Sciatic nerve (tissue), 2 donors: ENCODE measurements around the gene IL1R2. TPM values are rescaled to one million over a fixed set of nuclear protein-coding genes. Genes with fewer than 3 reads are reported as not detected.

Experiments
- ATAC-seq: fragments of 200-7000 bp; cut with Tn5 transposase; one replicate; pipeline ENCODE4 v1.9.1; 2020; ENCODE audit warnings: mild to moderate bottlenecking, moderate library complexity
- DNase-seq: peaks from one replicate; pipeline ENCODE4 v3.0.0-alpha.2; 2020; ENCODE audit warnings: low spot score
- intact Hi-C: fragments of 100-400 bp; cut with DNase I; formaldehyde crosslinking; loops from one replicate; pipeline ENCODE4 v1.14.2; 2022
- total RNA-seq: library from RNA; stranded (reverse); fragmentation: NEBNext Ultra II Directional; extraction: Animal tissue kit (Norgen Biotek cat#: 25700); gene quantifications from one replicate; pipeline ENCODE4 v1.2.1, GENCODE V29; 2021
- donor health status: DM: no; HTN: no; CAD: no.
- donor health status: DM: no; HTN: no; CAD: no.

IL1R2 gene
- total RNA-seq, 1 donor from 2014 or later: 5.7 TPM

GRCh38 chr2:102051692-102052277 lies 60.0 kb downstream of the IL1R2 start:
- peak; percentile 61 for ATAC-seq
- DNase-seq: no peak
- intact Hi-C loops: no loop called here

GRCh38 chr2:102052365-102052764 lies 60.6 kb downstream of the IL1R2 start:
- intact Hi-C loops: no loop called here
- DNase-seq (no peak), ATAC-seq (peak; percentile 8)

- intact Hi-C loops: no loop called here
- no peak for ATAC-seq
Observed at GRCh38 chr2:102053096-102053495, 61.3 kb downstream of the IL1R2 start.

GRCh38 chr2:102055346-102055990 lies 63.7 kb downstream of the IL1R2 start:
- peak; percentile 41 for ATAC-seq
- intact Hi-C loops: no loop called here
- DNase-seq: no peak

More at GRCh38 chr2:102053096-102053495, 61.3 kb downstream of the IL1R2 start:
- DNase-seq: no peak

GRCh38 chr2:102056079-102056581 lies 64.4 kb downstream of the IL1R2 start:
- ATAC-seq (no peak), DNase-seq (no peak)
- intact Hi-C loops: no loop called here

- intact Hi-C loops: no loop called here
- ATAC-seq (peak; percentile 3), DNase-seq (no peak)
Observed at GRCh38 chr2:102057502-102058292, 65.9 kb downstream of the IL1R2 start.

- ATAC-seq: no peak
- DNase-seq: no peak
- intact Hi-C loops: no loop called here
Observed at GRCh38 chr2:102058293-102058833, 66.6 kb downstream of the IL1R2 start.

GRCh38 chr2:102059151-102059550 lies 67.4 kb downstream of the IL1R2 start:
- peak; percentile 23 for ATAC-seq
- intact Hi-C loops: no loop called here
- DNase-seq: no peak

GRCh38 chr2:102060047-102060446 lies 68.3 kb downstream of the IL1R2 start:
- intact Hi-C loops: no loop called here
- DNase-seq: no peak
- ATAC-seq: no peak

GRCh38 chr2:102060792-102061191 lies 69.0 kb downstream of the IL1R2 start:
- intact Hi-C loops: no loop called here
- ATAC-seq (no peak), DNase-seq (no peak)

GRCh38 chr2:102061286-102061699 lies 69.5 kb downstream of the IL1R2 start:
- ATAC-seq: no peak
- DNase-seq: no peak
- intact Hi-C loops: no loop called here

- peak; percentile 35 for ATAC-seq
- intact Hi-C loops: no loop called here
- DNase-seq: no peak
Observed at GRCh38 chr2:102061962-102062795, 70.4 kb downstream of the IL1R2 start.

GRCh38 chr2:102062802-102063201 lies 71.0 kb downstream of the IL1R2 start:
- DNase-seq: no peak
- intact Hi-C loops: no loop called here
- no peak for ATAC-seq

GRCh38 chr2:102063487-102063911 lies 71.7 kb downstream of the IL1R2 start:
- DNase-seq: no peak
- ATAC-seq: peak; percentile 77
- intact Hi-C loops: no loop called here

GRCh38 chr2:102063941-102064678 lies 72.3 kb downstream of the IL1R2 start:
- ATAC-seq (peak; percentile 94), DNase-seq (peak; percentile 84)
- intact Hi-C loops: no loop called here

- ATAC-seq (peak; percentile 39), DNase-seq (no peak)
- intact Hi-C loops: no loop called here
Observed at GRCh38 chr2:102064679-102065674, 73.2 kb downstream of the IL1R2 start.

- no peak for ATAC-seq
- intact Hi-C loops: no loop called here
- no peak for DNase-seq
Observed at GRCh38 chr2:102065675-102066252, 74.0 kb downstream of the IL1R2 start.
